WERI-Rb-1 (cell line): ENCODE measurements around the gene LEP.

Experiments
- DNase-seq: peaks from one replicate; pipeline ENCODE4 v3.0.0-alpha.2; 2020
- H3K27ac ChIP-seq: fragments of 250-450 bp; sonication (Bioruptor Pico); 2 replicates; pipeline ENCODE4 v1.5.1; 2020; ENCODE audit warnings: mild to moderate bottlenecking, moderate library complexity
- H3K27me3 ChIP-seq: fragments of 250-450 bp; sonication (Bioruptor Pico); 2 replicates; pipeline ENCODE4 v1.5.1; 2021; ENCODE audit warnings: mild to moderate bottlenecking, low read depth, moderate library complexity; ENCODE audit not compliant: insufficient read depth, severe bottlenecking
- H3K36me3 ChIP-seq: fragments of 250-450 bp; sonication (Bioruptor Pico); 2 replicates; pipeline ENCODE4 v1.5.1; 2020; ENCODE audit warnings: mild to moderate bottlenecking, moderate library complexity
- H3K4me3 ChIP-seq: 2 replicates; pipeline ENCODE4 v1.5.1; 2011; ENCODE audit warnings: low read depth, mild to moderate bottlenecking, control low read depth, low read length
- H3K9me3 ChIP-seq: fragments of 250-450 bp; sonication (Bioruptor Pico); 2 replicates; pipeline ENCODE4 v1.5.1; 2021; ENCODE audit warnings: mild to moderate bottlenecking, moderate library complexity; ENCODE audit not compliant: severe bottlenecking
- CTCF ChIP-seq: IDR thresholded peaks from 2 replicates; pipeline ENCODE4 v1.5.1; 2011; ENCODE audit warnings: low read depth, mild to moderate bottlenecking, control low read depth, inconsistent platforms, low read length

LEP gene

GRCh38 chr7:128304212-128304611 is 63.1 kb downstream of the LEP start:
- no peak for TF ChIP-seq CTCF
- Histone ChIP-seq H3K27me3 (no peaks in the 10 kb centered on the region), H3K4me3 (no peak overlapping the region), H3K27ac (no peak overlapping the region), H3K9me3 (no peaks in the 10 kb centered on the region), H3K36me3 (peaks cover 34% of the 10 kb centered on the region)
- DNase-seq, result no peak

- H3K27ac ChIP-seq, result no peak overlapping the region
- H3K36me3 ChIP-seq, result peaks cover 59% of the 10 kb centered on the region
- no peak for DNase-seq
- H3K4me3 ChIP-seq, result no peak overlapping the region
- H3K9me3 ChIP-seq, result no peaks in the 10 kb centered on the region
- no peaks in the 10 kb centered on the region for H3K27me3 ChIP-seq
- TF ChIP-seq CTCF, result no peak
Measured at GRCh38 chr7:128307061-128307460, 66.0 kb downstream of the LEP start.
